H54 (cell line): ENCODE results near the gene JUP.

Experiments used
- DNase-seq: peaks from one replicate; pipeline ENCODE4 v3.0.0; 2011; ENCODE audit warnings: low spot score, mixed read lengths; ENCODE audit not compliant: insufficient read length
- FAIRE-seq: peaks from 3 replicates; lab custom pipeline; 2011; peaks lifted over from hg19 to GRCh38; lab: Jason Lieb, UNC
- POLR2A ChIP-seq: IDR thresholded peaks from 2 replicates; pipeline ENCODE4 v1.6.1; 2011; ENCODE audit warnings: low read depth, mild to moderate bottlenecking, low read length

The JUP gene

DNA sequence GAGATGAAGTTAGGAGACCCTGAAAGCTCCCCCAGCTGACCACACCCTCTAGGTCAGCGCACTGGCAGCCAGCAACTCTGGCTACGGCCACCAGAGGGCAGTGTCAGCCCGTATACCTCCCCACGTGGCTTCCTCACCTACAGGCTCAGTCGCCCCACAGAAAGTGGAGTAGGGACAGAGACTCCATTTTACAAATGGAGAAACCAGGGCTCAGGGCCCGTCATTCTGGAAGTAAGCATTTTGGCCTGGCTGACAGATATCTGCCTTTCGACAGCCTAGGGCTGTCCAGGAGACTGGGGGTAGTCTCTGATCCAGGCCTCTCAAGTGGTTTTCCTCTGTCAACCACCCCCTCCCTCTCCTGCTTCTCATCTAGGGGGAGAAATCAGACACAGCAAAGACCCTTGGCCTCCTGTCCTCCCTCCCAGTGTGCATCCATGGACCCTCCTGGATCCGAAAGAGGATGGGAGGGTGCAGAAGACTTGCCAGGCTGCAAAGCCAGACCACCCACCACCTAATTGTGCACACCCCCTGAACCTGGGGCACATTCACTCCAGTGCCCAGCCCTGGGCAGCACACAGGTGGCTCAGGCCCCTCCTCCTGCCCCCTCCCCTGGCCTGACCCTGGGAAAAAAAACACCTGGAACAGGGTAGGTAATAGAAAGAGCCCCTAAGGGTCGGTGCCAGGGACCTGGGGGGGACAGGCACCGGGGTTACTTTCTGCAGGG lies 48.3 kb downstream of the JUP start:
- DNase-seq (peak; percentile 91), FAIRE-seq (no peak)
- TF ChIP-seq POLR2A = no peak

- TF ChIP-seq POLR2A = no peak
- no peak for DNase-seq
- FAIRE-seq = no peak
Observed at GRCh38 chr17:41737680-41738023, 48.9 kb downstream of the JUP start.

DNA sequence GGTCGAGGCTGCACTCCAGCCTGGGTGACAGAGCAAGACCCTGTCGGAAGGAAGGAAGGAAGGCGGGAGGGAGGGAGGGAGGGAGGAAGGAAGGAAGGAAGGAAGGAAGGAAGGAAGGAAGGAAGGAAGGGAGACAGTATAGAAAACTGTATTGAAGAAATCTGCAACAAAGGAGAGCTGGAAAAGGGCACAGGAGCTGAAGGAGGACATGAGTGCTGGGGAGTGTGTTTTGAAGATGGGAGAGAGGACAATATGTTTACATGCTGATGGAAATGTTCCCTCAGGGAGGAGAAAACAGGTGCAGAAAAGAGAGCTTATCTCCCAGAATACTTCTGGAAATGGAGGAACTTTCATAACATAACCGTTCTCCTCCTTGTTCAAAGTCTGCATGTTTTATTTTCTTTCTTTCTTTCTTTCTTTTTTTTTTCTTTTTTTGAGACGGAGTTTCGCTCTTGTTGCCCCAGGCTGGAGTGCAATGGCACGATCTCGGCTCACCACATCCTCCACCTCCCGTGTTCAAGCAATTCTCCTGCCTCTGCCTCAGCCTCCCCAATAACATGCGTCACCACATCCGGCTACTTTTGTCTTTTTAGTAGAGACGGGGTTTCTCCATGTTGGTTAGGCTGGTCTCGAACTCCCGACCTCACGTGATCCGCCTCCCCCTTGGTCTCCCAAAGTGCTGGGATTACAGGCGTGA lies 49.4 kb downstream of the JUP start:
- FAIRE-seq (no peak), DNase-seq (no peak)
- TF ChIP-seq POLR2A = no peak

DNA sequence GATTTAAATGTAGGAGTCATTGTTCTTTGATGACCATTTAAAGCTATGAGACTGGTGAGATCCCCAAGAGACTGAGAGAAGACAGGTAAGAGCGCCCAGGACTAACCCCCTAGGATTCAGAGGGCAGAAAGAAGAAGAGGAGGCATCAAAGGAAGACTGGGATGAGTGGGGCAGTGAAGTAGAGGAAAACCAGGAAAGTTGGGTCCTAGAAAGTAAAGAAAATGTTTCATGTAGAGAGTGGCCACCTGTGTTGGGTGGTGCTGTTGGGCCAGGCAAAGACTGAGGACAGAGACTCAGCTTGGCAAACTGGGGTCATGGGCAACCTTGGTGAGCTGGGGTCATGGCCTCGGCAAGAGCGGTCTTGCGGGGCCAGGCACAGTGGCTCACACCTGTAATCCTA lies 50.8 kb downstream of the JUP start:
- no peak for TF ChIP-seq POLR2A
- DNase-seq (no peak), FAIRE-seq (no peak)

DNA sequence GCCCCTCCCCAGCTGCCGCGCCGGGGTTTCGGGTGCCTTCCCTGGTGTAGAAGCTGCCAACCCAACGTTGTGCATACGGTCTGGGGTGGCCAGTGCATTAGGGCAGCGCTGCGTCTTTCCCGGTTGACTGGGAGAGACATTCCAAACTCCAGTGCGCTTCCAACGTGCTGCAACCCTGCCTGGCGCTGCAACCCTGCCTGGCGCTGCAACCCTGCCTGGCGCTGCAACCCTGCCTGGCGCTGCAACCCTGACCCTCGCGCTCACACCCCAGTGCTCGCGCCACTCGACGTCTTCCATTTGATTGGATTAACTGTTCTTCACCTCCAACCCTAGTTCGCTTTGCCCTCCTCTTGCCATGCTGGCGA lies 51.6 kb downstream of the JUP start:
- DNase-seq (no peak), FAIRE-seq (no peak)

DNA sequence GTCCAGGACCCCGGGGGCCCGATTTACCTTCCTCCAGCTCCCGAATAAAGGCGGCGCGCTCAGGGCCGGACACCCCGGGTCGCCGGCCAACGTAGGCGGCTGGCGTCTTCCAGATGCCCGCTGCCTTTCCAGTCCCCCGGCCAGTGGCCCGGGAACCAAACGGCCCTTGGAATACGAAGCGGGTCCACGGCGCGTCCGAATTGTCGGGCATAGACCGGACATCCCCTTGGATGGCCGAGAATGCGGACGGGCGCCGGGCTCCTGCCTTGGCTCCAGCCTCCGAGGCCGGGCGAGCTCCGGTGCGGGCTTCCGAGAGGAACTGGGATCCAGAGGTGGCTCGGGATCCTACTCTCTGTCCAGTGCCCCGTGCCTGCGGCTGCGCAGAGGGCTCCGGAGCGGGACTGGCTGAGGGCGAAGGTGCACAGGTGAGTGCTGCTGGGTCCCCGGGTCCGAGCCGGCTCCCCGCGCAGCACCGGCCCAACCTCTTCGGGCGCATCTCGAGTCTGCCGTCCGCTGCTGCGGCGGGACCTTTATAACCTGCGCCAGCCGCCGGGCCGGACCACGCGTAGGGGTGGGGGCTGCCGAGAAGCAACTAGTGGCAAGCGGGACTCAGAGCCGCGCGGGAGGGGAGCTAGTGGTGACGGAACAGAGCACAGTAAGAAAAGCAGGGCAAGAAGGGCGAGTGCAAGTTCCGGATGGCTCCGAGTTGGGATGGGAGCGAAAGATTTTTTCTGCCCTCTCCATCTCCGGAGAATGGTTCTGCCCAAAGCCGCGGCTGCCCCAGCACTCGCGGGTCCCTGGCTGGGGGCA lies 52.2 kb downstream of the JUP start, which contains the start of gene HAP1:
TSS of gene HAP1 (minus strand) at position 505 of the 810 bp plus-strand sequence. CDS start at position 496, 9 bp downstream.
- FAIRE-seq (no peak), DNase-seq (no peak)
- peak; percentile 95 for TF ChIP-seq POLR2A

More for the DNA sequence above, 51.6 kb downstream of the JUP start:
- no peak for TF ChIP-seq POLR2A

- no peak for TF ChIP-seq POLR2A
- FAIRE-seq = no peak
- DNase-seq = no peak
Observed at GRCh38 chr17:41733348-41734138, 53.0 kb downstream of the JUP start.

DNA sequence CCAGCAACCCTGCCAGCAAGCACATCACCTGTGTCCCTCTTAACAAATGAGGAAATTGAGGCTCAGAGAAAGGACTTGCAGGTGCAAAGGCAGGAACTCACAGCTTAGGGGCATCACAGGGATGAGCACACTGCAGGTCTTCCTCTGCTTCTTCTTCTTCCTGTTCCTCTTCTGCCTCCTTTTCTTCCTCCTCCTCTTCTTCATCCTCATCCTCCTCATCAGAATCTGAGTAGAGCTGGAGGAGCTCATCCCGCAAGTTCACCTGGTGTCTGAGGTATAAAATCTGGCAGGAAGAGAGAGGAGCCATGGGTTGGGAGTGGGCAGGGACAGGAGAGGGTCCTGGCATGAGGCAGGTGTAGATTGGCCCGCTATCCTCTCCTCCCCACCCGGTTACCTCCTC lies 54.7 kb downstream of the JUP start:
- no peak for FAIRE-seq
- TF ChIP-seq POLR2A = no peak
- no peak for DNase-seq

DNA sequence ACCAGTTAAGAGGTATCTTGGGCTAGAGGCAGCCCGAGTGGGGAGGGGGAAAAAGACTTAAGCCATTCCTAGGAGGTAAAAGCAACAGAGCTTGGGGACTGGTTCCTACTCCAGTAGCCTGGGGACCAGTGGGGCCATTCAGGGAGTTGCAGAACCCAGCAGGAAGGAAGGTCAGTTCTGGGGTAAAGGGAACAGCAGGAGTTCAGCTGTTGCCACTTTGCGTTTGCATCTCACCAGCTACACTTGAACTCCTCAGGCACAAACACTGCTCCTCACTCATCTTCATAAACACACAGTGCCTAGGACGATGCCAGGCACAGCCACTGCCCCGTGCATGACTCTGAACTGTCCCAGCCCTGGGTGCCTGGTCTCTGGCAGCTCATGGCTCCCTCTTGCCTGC lies 56.0 kb downstream of the JUP start:
- DNase-seq = no peak
- no peak for FAIRE-seq
- TF ChIP-seq POLR2A = no peak

- no peak for DNase-seq
- FAIRE-seq = no peak
- TF ChIP-seq POLR2A = no peak
Observed at GRCh38 chr17:41728056-41728455, 58.5 kb downstream of the JUP start.

DNA sequence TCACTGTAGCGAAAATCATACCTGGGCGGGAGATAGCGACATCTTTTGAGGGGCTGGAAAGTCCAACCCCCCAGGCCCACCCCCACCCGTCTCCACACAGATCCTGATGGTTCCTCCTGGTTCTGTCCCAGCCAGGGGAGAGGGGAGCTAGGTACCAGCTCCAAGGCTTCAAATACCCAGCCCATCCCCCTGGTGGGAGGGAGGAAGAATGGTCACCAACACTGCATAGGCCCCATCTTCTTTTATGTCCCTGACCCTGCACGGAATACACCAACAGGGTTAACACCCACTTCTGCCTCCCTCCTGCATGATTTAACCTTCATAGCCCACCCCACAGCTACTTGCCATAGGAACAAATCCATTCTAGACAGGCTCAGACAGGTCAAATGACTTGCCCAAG lies 61.4 kb downstream of the JUP start:
- FAIRE-seq (no peak), DNase-seq (no peak)
- TF ChIP-seq POLR2A = no peak

GRCh38 chr17:41724476-41725050 lies 61.9 kb downstream of the JUP start:
- DNase-seq (no peak), FAIRE-seq (no peak)
- TF ChIP-seq POLR2A = no peak
